ENCODE data around the gene MACROH2A1.

The MACROH2A1 gene

DNA sequence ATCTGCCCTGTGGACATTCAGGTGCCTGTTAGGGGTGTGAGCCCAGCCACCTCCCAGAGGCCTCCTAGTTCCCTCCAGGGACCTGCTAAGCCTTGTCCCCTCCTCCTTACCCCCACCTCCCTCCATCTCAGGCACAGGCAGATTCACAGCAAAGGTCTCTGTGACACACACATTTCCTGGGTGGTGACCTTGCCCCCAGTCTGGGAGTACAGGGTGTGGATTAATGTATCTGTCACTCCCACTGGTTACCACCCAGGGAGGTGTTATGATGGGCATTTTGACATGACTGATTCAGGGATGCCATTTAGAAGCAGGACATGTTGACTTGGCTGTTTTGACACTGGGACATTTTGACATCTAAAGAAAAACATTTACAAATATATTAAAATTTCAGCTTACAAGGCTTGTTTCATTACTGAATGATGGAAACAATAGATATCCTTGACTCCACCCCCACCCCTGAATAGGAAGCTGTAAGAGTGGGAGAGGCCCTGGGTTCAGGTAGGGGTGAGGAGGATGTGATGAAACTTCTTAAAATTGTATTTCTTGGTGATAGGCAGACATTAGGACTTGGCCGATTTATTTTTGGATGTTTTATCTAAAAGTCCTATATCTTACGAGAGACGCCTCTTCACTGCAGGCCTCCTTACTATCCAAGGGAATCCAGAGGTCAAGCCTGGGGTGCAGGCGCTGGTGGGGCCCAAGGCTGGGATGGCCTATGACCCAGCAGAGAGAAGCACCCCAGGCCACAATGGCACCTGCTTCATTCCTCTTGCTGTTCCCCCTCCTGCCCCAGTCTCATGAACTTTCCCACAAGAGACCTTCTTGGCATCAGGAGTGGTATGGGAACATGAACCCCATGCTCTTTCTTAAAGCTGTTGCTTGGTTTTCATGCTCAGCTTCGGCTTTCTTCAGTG lies 101.9 kb downstream of the MACROH2A1 start:
- DNase-seq (ENCODE audit: insufficient read length, low spot score) (no peak), FAIRE-seq (no peak)

DNA sequence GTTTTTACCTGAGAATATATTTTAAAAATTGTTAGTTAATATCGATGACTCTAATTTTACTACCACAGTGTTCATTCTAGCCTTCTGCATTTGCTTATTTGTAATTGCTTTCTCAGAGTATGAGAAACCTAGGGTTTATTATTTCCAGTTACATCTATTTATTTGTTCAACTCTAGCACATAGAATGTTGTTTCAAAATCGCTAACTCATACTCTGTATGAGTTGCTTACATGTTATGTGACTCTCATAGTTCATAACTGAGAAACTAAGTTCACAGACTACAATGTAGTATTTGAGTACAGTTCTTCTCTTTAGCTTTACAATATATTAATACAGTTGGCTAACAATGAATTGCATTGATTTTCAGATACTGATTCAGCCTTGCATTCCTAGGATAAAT lies 103.2 kb downstream of the MACROH2A1 start:
- no peak for FAIRE-seq

DNA sequence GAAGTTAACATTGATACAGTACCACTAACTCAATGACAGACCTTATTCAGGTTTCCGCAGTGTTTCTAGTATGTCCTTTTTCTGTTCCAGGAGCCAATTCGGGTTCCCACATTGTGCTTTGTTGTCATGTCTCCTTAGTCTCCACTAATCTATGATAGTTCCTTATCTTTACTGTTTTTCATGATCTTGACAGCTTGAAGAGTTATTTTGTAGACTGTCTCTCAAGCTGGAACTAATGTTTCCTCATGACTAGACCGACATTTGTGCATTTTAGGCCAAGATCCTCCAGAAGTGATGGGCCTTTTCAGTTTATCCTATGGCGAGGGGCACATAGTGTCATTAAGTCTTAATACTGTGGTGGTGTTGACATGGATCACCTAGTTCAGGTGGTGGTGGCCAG lies 104.2 kb downstream of the MACROH2A1 start:
- FAIRE-seq (no peak), DNase-seq (ENCODE audit: insufficient read length, low spot score) (no peak)

More for the DNA sequence above, 103.2 kb downstream of the MACROH2A1 start:
- no peak for DNase-seq (ENCODE audit: insufficient read length, low spot score)

DNA sequence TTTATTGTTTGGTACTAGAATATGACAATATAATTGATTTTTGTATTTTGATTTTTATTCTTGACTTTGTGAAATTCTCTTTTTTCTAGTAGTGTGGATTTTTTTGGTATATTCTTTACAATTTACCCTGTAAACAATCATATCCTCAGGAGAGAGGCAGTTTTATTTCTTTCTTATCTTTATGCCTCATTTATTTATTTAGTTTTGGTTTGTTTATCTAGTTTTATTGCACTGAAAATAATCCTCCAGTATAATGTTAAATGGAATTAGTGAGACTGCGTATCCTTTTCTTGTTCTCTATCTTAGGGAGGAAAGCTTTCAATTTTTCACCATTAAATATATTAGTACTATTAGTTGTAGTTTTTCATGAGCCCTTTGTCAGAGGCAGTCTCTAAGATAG lies 109.4 kb downstream of the MACROH2A1 start:
- FAIRE-seq, result no peak
- no peak for DNase-seq (ENCODE audit: insufficient read length, low spot score)

DNA sequence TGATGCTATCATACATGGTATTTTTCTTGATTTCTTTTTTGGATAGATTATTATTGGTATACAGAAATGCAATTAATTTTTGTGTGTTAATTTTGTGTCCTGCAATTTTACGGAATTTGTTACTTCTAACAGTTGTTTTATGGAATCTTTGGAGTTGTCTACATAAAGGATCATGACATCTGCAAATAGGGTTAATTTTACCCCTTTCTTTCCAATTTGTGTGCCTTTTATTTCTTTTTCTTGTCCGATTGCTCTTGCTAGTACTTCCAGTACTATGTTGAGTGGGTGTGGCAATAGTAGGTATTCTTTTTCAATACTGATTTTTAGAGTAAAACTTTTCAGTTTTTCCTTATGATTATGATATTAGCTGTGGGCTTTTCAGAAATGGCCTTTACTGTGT lies 111.5 kb downstream of the MACROH2A1 start:
- DNase-seq (ENCODE audit: insufficient read length, low spot score) (no peak), FAIRE-seq (no peak)
